Stimulated activated CD8-positive, alpha-beta memory T cell treated with anti-CD3 and anti-CD28 coated beads, Interleukin-12 subunit alpha, Interleukin-12 subunit beta, amount 100 ng/mL, for 24 hours (primary cell): ENCODE data around the gene ORAI3.

Experiments used
- DNase-seq: peaks from one replicate; pipeline ENCODE4 v3.0.0-alpha.2; 2020; ENCODE audit errors: extremely low read depth

ORAI3 gene

GRCh38 chr16:30948667-30949649, at the start of gene ORAI3:
TSS of gene ORAI3 (plus strand) at chr16:30949068. CDS start at chr16:30949290, 222 bp downstream.
- no peak for DNase-seq

DNA sequence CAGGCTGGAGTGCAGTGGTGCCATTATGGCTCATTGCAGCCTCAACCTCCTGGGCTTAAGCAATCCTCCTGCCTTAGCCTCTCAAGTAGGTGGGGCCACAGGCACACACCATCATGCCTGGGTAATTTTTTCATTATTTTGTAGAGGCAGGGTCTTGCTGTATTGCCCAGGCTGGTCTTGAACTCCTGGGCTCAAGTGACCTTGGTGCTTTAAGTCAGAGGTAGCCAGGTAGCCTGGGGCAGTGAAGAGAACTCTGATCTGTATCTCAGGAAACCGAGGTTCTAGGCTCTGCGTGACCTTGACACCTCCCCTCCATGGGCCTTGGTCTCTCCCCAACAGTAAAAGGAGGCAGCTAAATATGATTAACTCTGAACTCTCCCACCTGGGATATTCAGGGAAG, 49.1 kb upstream of the ORAI3 start:
- no peak for DNase-seq

DNA sequence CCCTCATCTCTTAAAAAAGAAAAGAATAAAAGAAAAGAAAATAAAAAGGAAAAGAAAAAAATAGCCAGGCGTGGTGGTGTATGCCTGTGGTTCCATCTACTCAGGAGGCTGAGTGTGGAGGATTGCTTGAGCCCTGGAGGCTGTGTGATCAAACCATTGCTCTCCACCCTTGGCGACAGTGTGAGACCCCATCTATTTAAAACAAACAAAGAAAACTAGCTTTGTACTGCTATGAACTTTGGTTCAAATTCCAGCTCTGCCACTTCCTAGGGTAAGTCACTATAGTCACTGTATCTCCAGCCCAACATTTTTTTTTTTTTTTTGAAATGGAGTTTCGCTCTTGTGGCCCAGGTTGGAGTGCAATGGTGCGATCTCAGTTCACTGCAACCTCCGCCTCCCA, 48.3 kb upstream of the ORAI3 start:
- DNase-seq: no peak

- no peak for DNase-seq
Observed at GRCh38 chr16:30901201-30902028, 47.5 kb upstream of the ORAI3 start.

DNA sequence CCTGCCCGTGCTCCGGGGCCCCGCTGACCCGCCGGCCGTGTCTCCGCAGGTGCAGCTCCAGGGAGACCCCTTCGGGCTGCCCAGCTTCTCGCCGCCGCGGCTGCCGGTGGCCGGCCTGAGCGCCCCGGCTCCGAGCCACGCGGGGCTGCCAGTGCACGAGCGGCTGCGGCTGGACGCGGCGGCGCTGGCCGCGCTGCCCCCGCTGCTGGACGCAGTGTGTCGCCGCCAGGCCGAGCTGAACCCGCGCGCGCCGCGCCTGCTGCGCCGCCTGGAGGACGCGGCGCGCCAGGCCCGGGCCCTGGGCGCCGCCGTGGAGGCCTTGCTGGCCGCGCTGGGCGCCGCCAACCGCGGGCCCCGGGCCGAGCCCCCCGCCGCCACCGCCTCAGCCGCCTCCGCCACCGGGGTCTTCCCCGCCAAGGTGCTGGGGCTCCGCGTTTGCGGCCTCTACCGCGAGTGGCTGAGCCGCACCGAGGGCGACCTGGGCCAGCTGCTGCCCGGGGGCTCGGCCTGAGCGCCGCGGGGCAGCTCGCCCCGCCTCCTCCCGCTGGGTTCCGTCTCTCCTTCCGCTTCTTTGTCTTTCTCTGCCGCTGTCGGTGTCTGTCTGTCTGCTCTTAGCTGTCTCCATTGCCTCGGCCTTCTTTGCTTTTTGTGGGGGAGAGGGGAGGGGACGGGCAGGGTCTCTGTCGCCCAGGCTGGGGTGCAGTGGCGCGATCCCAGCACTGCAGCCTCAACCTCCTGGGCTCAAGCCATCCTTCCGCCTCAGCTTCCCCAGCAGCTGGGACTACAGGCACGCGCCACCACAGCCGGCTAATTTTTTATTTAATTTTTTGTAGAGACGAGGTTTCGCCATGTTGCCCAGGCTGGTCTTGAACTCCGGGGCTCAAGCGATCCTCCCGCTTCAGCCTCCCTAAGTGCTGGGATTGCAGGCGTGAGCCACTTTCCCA, 46.6 kb upstream of the ORAI3 start:
- DNase-seq: no peak

DNA sequence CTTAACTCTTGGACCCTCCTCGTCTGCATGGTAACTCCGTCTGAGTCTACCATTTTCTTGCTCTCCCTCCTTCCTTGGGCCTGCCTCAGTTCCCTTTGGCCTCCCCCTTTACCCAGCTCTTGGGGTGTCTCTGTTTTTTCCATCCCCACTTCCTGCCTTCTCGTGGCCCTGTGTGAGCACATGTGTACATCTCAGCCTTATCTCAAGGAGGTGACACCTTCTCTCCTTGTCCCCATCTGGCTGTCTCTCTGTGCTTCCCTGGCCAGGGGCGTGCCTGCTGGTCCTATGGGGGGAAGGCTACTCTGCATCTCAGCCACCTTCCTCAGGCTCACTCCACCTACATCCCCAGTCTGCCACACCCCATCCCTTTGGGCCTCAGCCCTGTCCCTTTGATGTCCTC, 45.9 kb upstream of the ORAI3 start:
- no peak for DNase-seq

DNA sequence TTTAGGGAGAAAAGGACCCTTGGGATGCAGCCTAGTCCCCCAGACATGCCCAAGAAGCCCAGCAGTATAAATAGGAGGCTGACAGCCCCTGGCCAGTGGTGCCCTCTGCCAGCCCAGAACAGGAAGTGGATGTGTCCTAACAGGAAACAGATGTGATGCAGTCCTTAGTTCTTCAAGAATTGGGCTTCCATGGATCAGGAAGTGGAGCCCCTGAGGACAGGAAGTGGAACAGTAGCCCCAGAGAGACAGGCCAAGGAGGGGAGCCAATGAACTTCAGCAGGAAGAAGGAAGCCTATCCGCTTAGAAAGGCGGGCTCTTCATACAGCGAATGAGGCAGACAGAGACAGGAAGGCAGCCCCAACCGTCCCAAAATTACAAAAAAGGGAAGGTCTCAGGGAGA, 45.3 kb upstream of the ORAI3 start:
- no peak for DNase-seq

DNA sequence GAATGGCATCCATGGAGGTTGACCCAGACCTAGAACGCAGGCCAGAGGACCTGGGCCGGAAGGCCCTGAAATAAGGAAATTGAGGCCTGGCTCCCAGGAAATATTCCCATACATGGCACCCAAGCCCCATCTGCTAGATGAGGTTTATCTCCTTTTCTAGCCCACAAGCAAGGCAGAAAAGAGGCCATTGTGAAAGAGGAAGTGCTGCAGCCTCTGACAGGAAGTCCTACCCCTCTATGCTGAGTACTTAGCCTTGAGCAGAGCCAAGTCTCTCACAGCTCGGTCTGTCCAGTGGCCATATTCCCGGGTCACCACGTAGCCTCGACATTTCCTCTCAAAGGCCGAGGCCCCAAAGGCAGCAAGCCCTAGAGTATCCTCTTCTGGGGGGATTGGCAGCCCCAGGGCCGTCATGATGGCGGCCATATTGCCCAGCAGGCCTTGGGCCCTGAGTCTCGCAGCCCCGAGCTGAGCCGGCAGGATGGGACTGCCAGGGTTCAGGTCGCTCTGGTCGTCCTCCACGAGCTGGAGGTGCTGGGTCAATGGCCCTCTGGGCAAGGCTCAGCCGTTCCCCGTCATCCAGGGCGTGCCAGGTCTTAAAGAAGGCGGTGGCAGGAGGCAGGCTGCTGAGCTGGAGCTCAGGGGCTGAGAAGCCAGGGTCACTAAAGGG, 44.6 kb upstream of the ORAI3 start:
- DNase-seq: no peak

- no peak for DNase-seq
Observed at GRCh38 chr16:30907064-30907463, 41.8 kb upstream of the ORAI3 start.

DNA sequence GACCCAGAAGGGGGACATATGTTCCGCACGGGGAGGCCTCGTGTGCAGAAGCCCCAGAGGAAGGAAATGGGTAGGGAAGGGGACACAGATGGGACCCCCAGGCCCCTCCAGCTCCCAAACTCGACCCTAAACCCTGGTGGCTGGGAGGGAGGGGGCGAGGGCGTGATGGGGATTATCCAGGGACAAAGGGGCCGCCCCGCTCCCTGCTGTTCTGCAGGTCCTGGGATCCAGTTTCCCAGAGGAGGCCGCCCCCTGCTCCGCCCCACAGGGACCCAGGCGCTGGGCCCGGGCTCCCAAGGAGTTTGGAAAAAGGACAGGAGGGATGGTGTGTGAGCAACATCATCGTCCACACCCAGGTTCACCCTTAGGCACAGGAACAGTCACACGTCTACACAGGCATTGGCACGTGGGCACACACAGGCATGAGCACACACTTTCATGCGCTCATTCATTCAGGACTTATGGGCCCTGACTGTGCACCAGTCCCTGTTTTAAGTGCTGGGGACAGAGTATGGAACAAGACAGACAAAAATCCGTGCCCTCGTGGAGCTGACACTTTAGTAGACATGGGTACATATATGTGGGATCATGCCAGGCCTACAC, 38.3 kb upstream of the ORAI3 start:
- no peak for DNase-seq

- no peak for DNase-seq
Observed at GRCh38 chr16:30912794-30913412, 36.0 kb upstream of the ORAI3 start.

GRCh38 chr16:30914830-30915229, 34.0 kb upstream of the ORAI3 start:
- no peak for DNase-seq

- no peak for DNase-seq
Observed at GRCh38 chr16:30918614-30919013, 30.3 kb upstream of the ORAI3 start.

DNA sequence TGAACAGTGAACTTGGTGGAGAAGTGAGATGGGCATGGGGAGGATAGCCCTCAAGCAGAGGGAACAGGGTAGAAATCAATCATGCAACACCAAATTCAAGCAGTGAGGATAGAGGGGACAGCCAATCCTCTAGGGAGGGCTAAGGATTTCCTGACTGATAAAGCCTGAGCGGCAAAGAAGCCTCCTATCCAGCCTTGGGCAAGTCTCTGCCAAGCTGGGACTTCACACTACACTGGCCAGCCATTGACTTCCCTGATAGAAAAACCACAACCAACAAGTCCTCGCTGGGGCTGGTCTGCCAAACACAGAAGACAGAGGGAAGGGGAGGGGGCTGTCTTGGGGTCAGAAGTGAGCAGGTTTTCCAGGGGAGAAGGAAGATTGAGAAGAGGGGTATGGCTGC, 28.0 kb upstream of the ORAI3 start:
- DNase-seq: no peak

GRCh38 chr16:30921459-30921747, 27.5 kb upstream of the ORAI3 start:
- DNase-seq: no peak

DNA sequence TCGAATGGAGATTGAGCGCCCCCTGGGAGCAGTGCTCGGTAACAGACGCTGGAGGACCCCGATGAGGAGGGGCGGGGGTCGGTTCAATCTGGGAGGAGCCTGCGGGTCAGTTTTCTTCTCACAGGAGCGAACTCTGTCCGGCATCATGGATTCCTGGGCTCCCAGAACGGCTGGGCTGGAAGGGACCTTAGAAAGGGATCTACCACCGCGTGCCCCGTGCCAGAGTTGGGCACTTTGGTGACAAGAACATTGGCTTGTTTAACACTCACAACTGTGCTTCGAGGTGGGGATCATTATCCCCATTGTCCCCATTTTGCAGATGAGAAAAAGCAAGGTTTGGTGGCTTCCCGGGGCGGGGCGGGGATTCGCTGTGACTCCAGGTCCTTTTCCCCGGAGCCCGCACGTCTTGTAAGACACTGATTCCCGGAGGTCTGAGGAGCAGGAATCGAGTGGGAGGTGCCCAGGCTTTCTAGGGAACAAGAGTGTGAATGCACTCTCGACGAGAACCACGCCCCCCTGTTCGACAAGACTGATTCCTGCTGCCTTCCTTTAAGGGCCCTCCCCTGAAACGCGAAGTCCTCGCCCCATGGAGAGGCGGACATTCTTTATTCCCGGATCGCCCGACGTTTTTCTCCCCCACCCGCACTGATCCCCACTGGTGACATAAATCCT, 27.0 kb upstream of the ORAI3 start:
- DNase-seq: peak; percentile 72

DNA sequence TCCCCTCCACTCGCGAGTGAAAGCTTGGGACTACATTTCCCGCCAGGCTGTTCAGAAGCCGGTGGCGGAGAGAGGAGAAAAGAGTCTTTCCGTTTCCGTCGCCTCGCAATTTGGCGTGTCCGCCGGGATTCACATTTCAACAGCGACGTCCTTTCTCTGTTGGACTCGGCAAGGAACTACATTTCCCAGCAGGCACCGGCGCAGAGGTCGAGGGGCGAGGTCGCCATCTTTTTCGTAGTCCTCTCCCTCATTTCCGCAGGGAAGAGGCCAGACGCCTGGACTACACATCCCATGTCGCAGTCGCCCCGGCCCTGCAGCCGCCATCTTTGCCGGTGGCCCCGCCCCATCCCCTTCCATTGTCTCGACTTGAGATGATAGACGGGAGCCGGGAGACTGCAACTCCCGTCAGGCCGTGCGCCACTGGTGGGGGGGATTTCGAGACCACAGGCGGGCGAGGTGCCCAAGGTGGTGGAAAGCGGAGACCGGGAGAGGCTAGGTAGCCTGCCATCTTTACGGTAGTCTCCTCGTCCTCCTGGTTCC, 26.4 kb upstream of the ORAI3 start:
- DNase-seq: peak; percentile 99

DNA sequence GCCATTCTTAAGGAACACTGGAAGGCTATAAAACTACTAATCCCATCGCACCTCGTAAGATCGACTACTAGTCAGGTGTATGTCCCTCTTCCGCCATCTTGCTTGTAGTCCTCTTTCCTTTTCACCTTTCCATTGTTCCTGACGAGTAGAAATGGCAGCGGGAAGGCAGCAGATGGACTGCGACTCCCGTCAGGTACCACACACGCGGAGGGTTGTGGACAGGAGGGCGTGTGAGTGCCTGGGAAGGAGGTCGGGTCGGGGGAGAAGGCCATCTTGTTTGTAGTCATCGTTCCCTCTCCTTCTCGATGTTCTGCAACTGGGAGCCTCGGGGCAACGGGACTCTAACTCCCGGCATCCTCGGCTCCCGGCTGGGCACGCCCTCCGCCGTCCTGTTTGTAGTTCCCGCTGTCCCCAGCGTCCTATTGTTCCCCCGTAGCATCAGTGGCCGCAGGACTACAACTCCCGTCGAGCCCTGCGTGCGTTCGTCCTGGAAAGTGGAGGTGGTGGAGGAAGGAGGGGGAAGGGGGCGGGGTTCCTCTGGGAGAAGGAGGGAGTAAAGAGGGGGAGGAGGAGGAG, 25.8 kb upstream of the ORAI3 start:
- DNase-seq: peak; percentile 92

DNA sequence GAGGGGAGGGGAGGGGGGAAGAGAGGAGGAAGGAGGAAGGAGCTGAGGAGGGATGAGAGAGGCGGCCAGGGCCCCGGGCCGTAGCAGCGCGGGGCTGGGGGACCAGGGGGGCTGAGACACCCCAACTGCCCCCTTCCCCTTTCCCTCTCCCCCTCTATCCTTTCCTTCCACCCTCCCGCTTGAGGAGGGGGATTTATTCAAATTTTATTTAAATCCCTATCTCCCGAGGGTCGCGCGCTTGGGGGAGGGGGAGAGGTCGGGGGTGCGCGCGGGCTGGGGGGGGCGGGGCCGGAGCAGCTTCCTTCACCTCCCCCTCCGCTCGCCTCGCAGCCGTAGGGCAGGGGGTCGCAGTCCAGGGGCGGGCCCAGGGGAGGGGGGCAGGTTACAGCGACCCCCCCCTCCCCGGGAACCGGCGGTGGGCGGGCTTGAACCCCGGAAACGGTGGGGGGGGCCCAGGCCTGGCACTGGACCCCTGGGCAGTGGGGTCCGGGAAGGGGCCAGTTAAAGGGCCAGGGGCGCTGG, 25.3 kb upstream of the ORAI3 start, which contains the start of gene FBXL19:
TSS of gene FBXL19 (plus strand) at position 19 of the 522 bp plus-strand sequence. CDS start 2,183 bp downstream, outside the sequence.
- no peak for DNase-seq
